Measurements from ENCODE around the gene RAP1GAP2.

DNA sequence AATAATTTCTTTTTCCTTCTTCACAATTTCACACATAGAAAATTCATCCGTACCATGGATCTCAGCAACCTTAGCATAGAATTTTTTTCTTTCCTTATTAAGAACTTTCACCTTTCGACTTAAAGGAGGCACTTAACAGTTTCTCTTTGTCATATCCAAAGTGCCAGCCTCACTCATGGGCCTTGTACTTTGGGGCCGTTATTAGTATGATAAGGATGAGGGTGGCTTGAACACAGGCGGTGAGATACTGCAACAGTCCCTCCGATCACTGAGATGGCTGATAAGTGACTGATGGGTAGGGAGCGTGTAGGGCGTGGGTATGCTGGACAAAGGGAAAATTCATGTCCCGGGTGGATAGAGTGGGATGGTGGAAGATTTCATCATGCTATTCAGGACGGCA lies 181.9 kb downstream of the RAP1GAP2 start:
- TF ChIP-seq POLR2AphosphoS5 (IDR thresholded peaks at IDR 0.05; ENCODE audit: low read depth, low read length), result no peak
- no peak for TF ChIP-seq TAF1 (IDR thresholded peaks at IDR 0.05; ENCODE audit: low read depth, low read length)
- no peak for TF ChIP-seq POLR2A (IDR thresholded peaks at IDR 0.05; ENCODE audit: low read depth, low read length)
- no peak for TF ChIP-seq SPI1 (IDR thresholded peaks at IDR 0.05; ENCODE audit: low read depth, low read length)
